ENCODE data around the gene DNAJC22.

The DNAJC22 gene

DNA sequence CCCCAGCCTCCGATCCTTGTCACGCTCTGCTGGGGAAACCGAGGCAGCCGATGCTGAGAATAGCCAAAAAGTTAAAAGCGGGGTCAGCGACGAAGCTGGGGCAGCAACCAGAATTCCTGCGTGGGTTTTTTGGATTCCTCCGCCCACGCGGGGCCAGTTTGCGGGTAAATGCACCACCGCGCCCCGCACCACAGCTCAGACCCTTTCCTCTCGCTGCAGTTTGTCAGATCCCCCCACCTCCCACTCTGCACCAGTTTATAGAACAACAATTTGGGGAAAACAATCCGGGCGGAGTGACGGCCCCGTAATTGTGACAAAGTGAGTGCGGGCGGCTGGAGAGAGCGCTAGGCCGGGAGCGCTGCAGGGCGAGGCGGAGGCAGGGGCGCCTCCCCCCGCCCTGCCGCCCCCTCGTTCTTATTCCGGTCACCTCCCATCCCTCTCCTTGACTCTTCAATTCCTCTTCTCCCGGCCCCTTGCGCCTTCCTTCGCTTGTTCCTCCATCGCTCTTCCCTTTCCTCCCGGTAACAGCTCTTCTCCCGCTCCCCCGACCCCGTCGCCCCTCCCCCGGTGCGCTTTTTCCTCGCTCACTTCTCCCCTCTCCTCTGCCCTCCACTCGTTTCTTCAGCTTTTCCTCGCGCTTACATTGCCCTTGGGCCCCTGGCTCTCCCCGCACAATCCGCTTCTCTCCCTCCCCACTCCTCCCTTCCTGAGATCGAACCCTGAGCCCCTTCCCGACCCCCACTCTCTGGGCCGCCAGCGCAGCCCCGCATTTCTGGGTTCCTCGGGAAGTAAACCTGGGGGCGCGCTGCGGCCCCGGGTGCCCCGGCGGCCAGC is 646 bp upstream of the DNAJC22 start:
- Mint-ChIP-seq H3K27me3 (ENCODE audit: low read depth) (peaks cover 78% of the 10 kb centered on the region), H3K4me1 (ENCODE audit: low read depth) (peaks cover 17% of the 10 kb centered on the region), H3K9me3 (no peaks in the 10 kb centered on the region), H3K4me3 (peak overlapping the region; percentile 81), H3K27ac (no peak overlapping the region), H3K36me3 (ENCODE audit: low read depth) (peaks cover 2% of the 10 kb centered on the region)

DNA sequence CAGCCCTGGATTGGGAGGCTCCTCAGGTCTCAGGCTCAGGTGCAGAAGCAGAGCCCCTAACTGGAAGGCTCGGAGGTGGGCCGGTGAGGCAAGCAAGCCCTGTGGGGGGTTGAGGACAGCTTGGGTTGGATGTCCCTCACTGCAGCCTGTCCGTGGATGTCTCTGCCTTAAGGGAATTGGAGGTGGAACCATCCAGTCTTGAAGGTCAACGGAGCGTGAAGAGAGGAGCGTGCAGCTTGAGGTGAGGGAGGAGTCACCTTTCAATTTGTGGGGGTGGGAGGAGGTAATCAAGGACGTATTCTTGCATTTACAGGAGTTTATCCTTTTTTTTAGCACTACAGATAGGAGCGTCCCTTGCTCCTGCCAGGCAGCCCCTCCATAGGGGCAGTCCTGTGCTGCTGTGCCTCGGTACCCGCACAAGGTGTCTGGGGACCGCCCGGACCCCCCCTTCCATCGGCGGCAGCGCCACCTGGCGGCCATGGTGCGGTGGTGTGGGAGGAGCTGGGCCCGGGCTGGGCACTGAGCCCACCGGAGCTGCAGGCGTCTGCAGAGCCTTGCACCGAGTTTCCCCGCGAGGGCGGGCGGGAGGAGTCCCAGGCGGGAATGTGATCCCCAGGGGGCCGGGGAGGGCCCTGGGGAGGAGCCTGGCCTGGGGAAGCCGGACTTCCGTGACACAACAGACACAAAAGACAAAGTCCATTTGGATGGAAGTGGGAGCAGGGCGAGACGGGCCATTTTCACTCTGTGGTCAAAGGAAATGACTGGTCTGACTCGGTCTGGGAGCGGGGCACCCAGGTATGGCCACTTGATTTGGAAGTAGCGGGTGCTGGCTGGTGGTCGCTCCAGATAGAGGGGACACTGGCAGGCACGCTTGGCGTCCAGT is 864 bp downstream of the DNAJC22 start:
- Mint-ChIP-seq H3K4me3 (peak overlapping the region; percentile 81), H3K4me1 (ENCODE audit: low read depth) (peaks cover 17% of the 10 kb centered on the region), H3K27ac (no peak overlapping the region), H3K36me3 (ENCODE audit: low read depth) (peaks cover 2% of the 10 kb centered on the region), H3K27me3 (ENCODE audit: low read depth) (peaks cover 77% of the 10 kb centered on the region), H3K9me3 (no peaks in the 10 kb centered on the region)

DNA sequence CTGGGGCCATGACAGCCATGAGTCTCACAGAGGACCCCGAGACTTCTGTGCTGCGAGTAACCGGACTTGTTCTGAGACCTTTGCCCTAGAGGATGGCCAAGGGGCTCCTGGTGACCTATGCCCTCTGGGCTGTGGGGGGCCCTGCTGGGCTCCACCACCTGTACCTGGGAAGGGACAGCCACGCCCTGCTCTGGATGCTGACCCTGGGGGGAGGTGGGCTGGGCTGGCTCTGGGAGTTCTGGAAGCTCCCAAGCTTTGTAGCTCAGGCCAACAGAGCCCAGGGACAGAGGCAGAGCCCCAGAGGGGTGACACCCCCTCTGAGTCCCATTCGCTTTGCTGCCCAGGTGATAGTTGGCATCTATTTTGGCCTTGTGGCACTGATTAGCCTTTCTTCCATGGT is 2.1 kb downstream of the DNAJC22 start:
- Mint-ChIP-seq H3K9me3 (no peaks in the 10 kb centered on the region), H3K27ac (no peak overlapping the region), H3K4me3 (no peak overlapping the region), H3K4me1 (ENCODE audit: low read depth) (peaks cover 10% of the 10 kb centered on the region), H3K27me3 (ENCODE audit: low read depth) (peaks cover 74% of the 10 kb centered on the region), H3K36me3 (ENCODE audit: low read depth) (peaks cover 2% of the 10 kb centered on the region)

DNA sequence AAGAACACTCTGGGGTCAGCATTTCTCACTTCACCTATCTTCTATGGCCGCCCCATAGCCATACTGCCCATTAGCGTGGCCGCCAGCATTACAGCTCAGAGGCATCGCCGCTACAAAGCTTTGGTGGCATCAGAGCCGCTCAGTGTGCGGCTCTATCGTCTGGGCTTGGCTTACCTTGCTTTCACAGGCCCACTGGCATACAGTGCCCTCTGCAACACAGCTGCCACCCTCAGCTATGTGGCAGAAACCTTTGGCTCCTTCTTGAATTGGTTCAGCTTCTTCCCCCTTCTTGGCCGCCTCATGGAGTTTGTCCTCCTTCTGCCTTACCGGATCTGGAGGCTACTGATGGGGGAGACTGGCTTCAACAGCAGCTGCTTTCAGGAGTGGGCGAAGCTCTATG is 2.6 kb downstream of the DNAJC22 start:
- H3K36me3 Mint-ChIP-seq (ENCODE audit: low read depth): peaks cover 2% of the 10 kb centered on the region
- no peaks in the 10 kb centered on the region for H3K9me3 Mint-ChIP-seq
- H3K4me1 Mint-ChIP-seq (ENCODE audit: low read depth): peaks cover 10% of the 10 kb centered on the region
- H3K27me3 Mint-ChIP-seq (ENCODE audit: low read depth): peaks cover 71% of the 10 kb centered on the region
- no peak overlapping the region for H3K4me3 Mint-ChIP-seq
- H3K27ac Mint-ChIP-seq: no peak overlapping the region

DNA sequence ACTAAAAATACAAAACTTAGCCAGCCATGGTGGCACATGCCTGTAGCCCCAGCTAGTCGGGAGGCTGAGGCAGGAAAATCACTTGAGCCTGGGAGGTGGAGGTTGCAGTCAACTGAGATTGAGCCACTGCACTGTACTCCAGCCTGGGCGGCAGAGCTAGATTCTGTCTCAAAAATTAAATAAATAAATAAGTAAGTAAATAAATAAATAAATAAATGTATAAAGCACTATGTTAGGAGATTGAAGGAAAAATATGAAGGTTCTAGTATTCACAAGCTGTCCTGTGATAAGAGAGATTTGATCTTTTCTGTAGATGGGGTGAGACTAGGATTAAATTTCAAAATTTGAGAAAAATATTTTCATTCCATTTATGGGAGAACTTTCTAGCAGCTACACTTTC is 5.7 kb downstream of the DNAJC22 start:
- no peak overlapping the region for H3K27ac Mint-ChIP-seq
- H3K27me3 Mint-ChIP-seq (ENCODE audit: low read depth): peaks cover 61% of the 10 kb centered on the region
- H3K9me3 Mint-ChIP-seq: no peaks in the 10 kb centered on the region
- H3K4me3 Mint-ChIP-seq: no peak overlapping the region
- peaks cover under 1% of the 10 kb centered on the region for H3K4me1 Mint-ChIP-seq (ENCODE audit: low read depth)
- no peaks in the 10 kb centered on the region for H3K36me3 Mint-ChIP-seq (ENCODE audit: low read depth)

DNA sequence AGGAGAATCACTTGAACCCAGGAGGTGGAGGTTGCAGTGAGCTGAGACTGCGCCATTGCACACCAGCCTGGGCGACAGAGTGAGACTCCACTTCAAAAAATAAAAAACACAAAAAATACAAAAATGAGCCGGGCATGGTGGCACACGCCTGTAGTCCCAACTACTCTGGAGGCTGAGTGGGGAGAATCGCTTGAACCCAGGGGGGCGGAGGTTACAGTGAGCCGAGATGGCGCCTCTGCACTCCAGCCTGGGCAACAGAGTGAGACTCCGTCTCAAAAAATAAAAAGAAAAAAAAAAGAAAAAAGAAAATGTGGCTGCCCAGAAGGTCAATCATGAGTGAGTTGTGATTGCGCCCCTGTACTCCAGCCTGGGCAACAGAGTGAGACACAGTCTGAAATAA is 9.2 kb downstream of the DNAJC22 start:
- Mint-ChIP-seq H3K4me3 (no peak overlapping the region), H3K9me3 (no peaks in the 10 kb centered on the region), H3K27ac (no peak overlapping the region), H3K27me3 (ENCODE audit: low read depth) (peaks cover 53% of the 10 kb centered on the region), H3K4me1 (ENCODE audit: low read depth) (peaks cover 3% of the 10 kb centered on the region), H3K36me3 (ENCODE audit: low read depth) (no peaks in the 10 kb centered on the region)

DNA sequence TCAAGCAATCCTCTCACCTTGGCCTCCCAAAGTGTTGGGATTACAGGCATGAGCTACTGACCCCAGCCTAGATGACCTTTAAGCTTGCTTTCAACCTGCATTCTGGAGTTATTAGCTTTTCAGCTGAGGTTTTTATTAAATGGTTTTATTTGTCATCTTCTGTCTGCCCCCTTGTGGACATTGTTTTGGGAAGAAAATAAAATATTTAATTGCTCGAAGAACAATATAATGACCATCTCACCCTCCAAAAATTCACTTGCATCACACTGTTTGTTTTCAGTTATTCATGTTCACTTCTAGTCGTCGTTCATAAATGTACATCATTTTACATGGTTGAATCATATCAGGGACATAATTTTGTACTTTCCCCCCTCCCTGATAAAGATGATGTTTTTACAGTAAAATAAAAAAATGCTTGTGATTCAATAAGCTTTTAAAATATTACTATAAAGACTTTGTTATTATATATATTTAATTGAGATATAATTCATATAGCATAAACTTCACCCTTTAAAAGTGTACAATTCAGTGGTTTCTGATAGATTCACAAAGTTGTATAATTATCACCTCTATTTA is 10.5 kb downstream of the DNAJC22 start:
- Mint-ChIP-seq H3K27me3 (ENCODE audit: low read depth) (peaks cover 43% of the 10 kb centered on the region), H3K4me1 (ENCODE audit: low read depth) (peaks cover 3% of the 10 kb centered on the region), H3K4me3 (no peak overlapping the region), H3K27ac (no peak overlapping the region), H3K36me3 (ENCODE audit: low read depth) (no peaks in the 10 kb centered on the region), H3K9me3 (no peaks in the 10 kb centered on the region)

DNA sequence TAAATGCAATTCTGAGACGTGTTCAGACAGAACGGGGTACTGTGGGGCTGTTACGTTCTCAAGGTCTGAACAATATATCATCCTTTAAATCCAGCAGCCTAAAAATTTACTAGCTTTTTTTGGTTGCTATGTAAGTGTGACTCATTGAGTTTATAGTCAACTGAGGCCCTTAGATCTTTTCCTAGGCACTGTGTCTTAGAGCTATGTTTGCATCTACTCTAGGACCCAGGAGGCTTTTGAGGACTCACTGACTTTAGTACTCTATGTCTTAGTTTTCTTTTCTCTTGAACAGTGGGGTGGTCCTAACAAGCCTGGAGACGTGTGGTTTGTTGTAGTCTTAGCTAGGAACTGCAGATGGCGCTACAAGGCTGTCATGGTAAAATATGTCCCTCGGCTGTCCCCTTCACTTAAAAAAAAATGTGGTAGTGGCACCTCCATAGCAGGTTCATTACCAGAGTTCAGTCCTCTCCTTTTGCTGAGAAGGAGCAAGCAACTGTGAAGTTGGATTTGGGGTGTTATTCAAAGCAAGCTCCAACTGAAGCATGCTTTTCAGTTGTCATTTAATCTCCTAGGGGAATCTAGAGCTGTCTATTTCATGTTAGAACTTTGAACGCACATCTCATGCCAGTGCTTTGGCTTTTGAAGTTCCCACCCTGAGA is 11.9 kb downstream of the DNAJC22 start:
- Mint-ChIP-seq H3K36me3 (ENCODE audit: low read depth) (no peaks in the 10 kb centered on the region), H3K4me1 (ENCODE audit: low read depth) (peaks cover 3% of the 10 kb centered on the region), H3K9me3 (no peaks in the 10 kb centered on the region), H3K4me3 (no peak overlapping the region), H3K27me3 (ENCODE audit: low read depth) (peaks cover 33% of the 10 kb centered on the region), H3K27ac (no peak overlapping the region)

DNA sequence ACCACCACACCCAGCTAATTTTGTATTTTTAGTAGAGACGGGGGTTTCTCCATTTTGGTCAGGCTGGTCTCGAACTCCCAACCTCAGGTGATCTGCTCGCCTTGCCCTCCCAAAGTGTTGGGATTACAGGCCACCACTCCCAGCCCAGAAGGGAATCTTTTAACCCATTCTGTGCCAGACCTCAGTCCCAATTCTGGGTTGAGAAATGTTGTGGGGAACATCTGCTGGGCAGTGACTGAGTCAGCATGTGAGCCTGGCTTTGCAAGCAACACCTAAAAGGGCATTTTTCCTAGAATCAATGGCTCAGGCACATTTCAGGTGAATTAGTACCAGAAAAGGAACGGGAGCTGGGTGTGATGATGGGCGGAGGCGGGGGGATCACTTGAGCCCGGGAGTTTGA is 13.0 kb downstream of the DNAJC22 start:
- Mint-ChIP-seq H3K27ac (no peak overlapping the region), H3K4me1 (ENCODE audit: low read depth) (peaks cover 3% of the 10 kb centered on the region), H3K36me3 (ENCODE audit: low read depth) (no peaks in the 10 kb centered on the region), H3K27me3 (ENCODE audit: low read depth) (peaks cover 27% of the 10 kb centered on the region), H3K4me3 (no peak overlapping the region), H3K9me3 (no peaks in the 10 kb centered on the region)

DNA sequence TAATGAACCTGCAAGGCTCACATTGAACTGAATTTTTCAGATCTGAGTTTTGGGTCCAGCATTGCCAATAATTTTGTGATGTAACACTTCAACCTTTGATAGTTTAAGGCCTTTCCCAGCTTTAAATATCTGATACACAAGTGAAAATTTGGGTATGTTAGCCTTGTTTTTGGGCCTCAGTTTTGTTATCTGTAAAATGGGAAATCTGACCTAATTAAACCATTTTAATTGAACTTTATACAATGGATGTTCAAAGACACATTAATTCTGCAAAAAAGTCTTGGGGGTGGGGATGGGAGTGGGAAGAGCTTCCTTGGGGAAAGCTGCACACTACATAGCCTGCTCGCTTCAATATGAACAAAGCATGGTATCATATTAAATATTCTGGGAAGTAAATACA is 15.4 kb downstream of the DNAJC22 start:
- no peak overlapping the region for H3K4me3 Mint-ChIP-seq
- no peaks in the 10 kb centered on the region for H3K9me3 Mint-ChIP-seq
- H3K27ac Mint-ChIP-seq: no peak overlapping the region
- H3K27me3 Mint-ChIP-seq (ENCODE audit: low read depth): peaks cover 16% of the 10 kb centered on the region
- H3K4me1 Mint-ChIP-seq (ENCODE audit: low read depth): peaks cover 11% of the 10 kb centered on the region
- no peaks in the 10 kb centered on the region for H3K36me3 Mint-ChIP-seq (ENCODE audit: low read depth)

DNA sequence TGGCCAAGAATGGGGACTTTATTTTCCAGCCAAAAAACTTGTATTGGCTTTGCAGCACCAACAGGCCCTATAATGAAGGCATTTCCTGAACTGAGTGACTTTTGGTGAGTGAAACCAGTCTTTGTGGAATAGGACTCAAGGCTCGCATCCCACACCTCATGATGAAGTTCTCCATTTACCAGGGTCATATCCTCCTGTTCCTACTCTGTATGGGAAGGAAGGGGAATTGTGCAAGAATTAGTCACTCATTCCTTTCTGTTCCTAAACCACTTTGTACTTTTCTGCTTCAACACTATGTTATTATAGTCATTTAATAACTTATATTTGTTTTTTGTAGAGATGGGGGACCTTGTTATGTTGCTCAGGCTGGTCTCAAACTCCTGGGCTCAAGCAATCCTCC is 18.3 kb downstream of the DNAJC22 start:
- H3K36me3 Mint-ChIP-seq (ENCODE audit: low read depth): no peaks in the 10 kb centered on the region
- no peak overlapping the region for H3K4me3 Mint-ChIP-seq

DNA sequence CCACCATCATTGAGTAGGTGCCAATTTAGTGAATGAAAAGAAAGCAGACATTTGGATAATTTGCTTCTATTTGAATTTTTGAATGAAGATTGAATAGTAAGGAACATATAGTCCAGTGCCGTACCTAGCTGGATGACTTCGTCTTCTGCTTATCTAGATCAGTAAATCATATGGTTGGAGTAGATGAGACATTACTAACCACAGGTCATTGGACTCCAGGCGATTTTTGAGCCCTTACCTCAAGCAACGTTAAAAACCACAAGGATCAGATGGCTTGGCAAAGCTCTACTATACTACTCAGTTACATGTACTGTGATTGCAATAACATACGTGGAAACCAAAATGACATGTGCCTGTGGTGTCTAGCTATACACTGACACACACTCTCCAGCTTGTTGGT is 18.9 kb downstream of the DNAJC22 start:
- H3K36me3 Mint-ChIP-seq (ENCODE audit: low read depth): no peaks in the 10 kb centered on the region
- no peak overlapping the region for H3K27ac Mint-ChIP-seq
- H3K4me3 Mint-ChIP-seq: peak overlapping the region; percentile 22
- H3K4me1 Mint-ChIP-seq (ENCODE audit: low read depth): peaks cover 28% of the 10 kb centered on the region
- H3K9me3 Mint-ChIP-seq: no peaks in the 10 kb centered on the region
- no peaks in the 10 kb centered on the region for H3K27me3 Mint-ChIP-seq (ENCODE audit: low read depth)

More for the DNA sequence above, 18.3 kb downstream of the DNAJC22 start:
- no peaks in the 10 kb centered on the region for H3K9me3 Mint-ChIP-seq
- peaks cover 25% of the 10 kb centered on the region for H3K4me1 Mint-ChIP-seq (ENCODE audit: low read depth)
- no peak overlapping the region for H3K27ac Mint-ChIP-seq
- H3K27me3 Mint-ChIP-seq (ENCODE audit: low read depth): no peaks in the 10 kb centered on the region

DNA sequence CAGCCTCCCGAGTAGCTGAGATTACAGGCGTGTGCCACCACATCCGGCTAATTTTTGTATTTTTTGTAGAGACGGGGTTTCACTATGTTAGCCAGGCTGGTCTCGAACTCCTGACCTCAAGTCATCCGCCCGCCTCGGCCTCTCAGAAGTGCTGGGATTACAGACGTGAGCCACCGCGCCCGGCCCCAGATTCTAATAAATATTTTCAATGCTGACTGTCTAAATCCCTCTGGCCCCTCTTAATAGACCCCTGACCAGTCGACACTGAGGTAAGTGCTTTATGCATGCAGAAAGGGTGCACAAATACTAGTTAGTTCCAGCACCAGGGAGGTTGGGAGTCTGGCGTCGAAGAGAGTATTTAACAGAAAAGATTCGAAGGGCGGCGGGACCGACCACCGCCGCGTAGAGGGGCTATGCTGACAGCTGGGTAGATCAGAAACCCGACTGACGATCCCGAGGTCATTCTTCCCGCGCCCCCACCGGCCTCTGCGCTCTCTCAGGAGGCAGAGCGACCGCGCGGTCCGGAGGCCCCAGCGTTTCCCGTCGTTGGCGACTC is 19.5 kb downstream of the DNAJC22 start:
- H3K27ac Mint-ChIP-seq: peak overlapping the region; percentile 92
- peak overlapping the region; percentile 81 for H3K4me3 Mint-ChIP-seq
- H3K36me3 Mint-ChIP-seq (ENCODE audit: low read depth): peaks cover 2% of the 10 kb centered on the region
- no peaks in the 10 kb centered on the region for H3K27me3 Mint-ChIP-seq (ENCODE audit: low read depth)
- peaks cover 28% of the 10 kb centered on the region for H3K4me1 Mint-ChIP-seq (ENCODE audit: low read depth)
- no peaks in the 10 kb centered on the region for H3K9me3 Mint-ChIP-seq

Measured in T-helper 1 cell treated with Interleukin-12 subunit alpha and Interleukin-12 subunit beta and Interleukin-4 antibody, amounts not matched to agents 30 μg/mL and 1 μg/mL, for 36 hours (primary cell).